ENCODE measurements around the gene CFAP141.

- TF ChIP-seq CTCF (IDR thresholded peaks at IDR 0.05): no peak
- no peak for TF ChIP-seq POLR2A (IDR thresholded peaks at IDR 0.05)
These were observed 31.9 kb upstream of the CFAP141 start for GRCh38 chr1:154237880-154238506.

Measured in right lobe of liver (tissue), 4 donors.